K562 (cell line): ENCODE data around the gene CDH5. TPM values are rescaled to one million over a fixed set of nuclear protein-coding genes. Genes with fewer than 3 reads are reported as not detected.

Experiments used
- ATAC-seq: fragments of 200-7000 bp; cut with Tn5 transposase; 3 replicates; pipeline ENCODE4 v1.9.1; 2020; ENCODE audit warnings: moderate library complexity
- BruUV-seq: library from RNA; stranded (reverse); fragments of 400-500 nt; replicated peaks from 2 replicates; lab custom pipeline; 2021; lab: Mats Ljungman, UMichigan
- CTCF ChIA-PET: fragments of 300-600 bp; formaldehyde crosslinking; extraction: SDS; loops from one replicate; lab custom pipeline; 2021; ENCODE audit warnings: low intra/inter-chr PET ratio; lab: Yijun Ruan, JAX
- POLR2A ChIA-PET: fragments of 300-600, 350-650 bp; sonication (Branson Sonifier 250); formaldehyde crosslinking; extraction: SDS; loops from one replicate; lab custom pipeline; 2021; ENCODE audit warnings: antibody characterized with exemption, inconsistent platforms; lab: Yijun Ruan, JAX
- DNase-seq, 4 experiments: peaks; one replicate each; pipeline versions ENCODE4 v3.0.0 to v3.0.0-alpha.2; 2011 to 2018; ENCODE audit warnings: low spot score in 3 of 4, mixed read lengths in 3 of 4; ENCODE audit errors: extremely low read depth in 1 of 4
- FAIRE-seq: peaks from 2 replicates; lab custom pipeline; 2011; peaks lifted over from hg19 to GRCh38; lab: Jason Lieb, UNC
- H2AFZ ChIP-seq: 2 replicates; pipeline ENCODE4 v1.6.0; 2011; ENCODE audit warnings: low read depth, low read length, control low read depth, inconsistent platforms
- H3K27ac ChIP-seq: fragments of 200-600 bp; 3 replicates; pipeline ENCODE4 v1.8.0; 2011; ENCODE audit warnings: low read depth, mild to moderate bottlenecking, control low read depth, inconsistent platforms, low read length, moderate library complexity, mixed read lengths; ENCODE audit errors: extremely low read depth
- H3K27me3 ChIP-seq, 2 experiments: fragments of 300-600 bp in 1 of 2; 2 replicates in 1 of 2; 3 replicates in 1 of 2; pipeline versions ENCODE4 v1.6.0 to v1.8.0; 2011; ENCODE audit warnings: inconsistent platforms in 2 of 2, low read length in 2 of 2, mild to moderate bottlenecking in 1 of 2, mixed read lengths in 1 of 2, moderate library complexity in 1 of 2; ENCODE audit not compliant: control insufficient read depth in 2 of 2, insufficient read depth in 2 of 2
- H3K36me3 ChIP-seq: fragments of 300-600 bp; 3 replicates; pipeline ENCODE4 v1.8.0; 2011; ENCODE audit warnings: mild to moderate bottlenecking, low read length, inconsistent platforms; ENCODE audit not compliant: control insufficient read depth, insufficient read depth
- H3K4me1 ChIP-seq, 2 experiments: fragments of 200-600 bp in 1 of 2; replicated peaks in 1 of 2; 2 replicates in 1 of 2; 3 replicates in 1 of 2; pipeline versions ENCODE4 v1.5.1 to v1.8.0; 2011; ENCODE audit warnings: inconsistent platforms in 2 of 2, low read length in 2 of 2, mild to moderate bottlenecking in 1 of 2, mixed read lengths in 1 of 2, moderate library complexity in 1 of 2; ENCODE audit not compliant: control insufficient read depth in 2 of 2, insufficient read depth in 2 of 2
- H3K4me2 ChIP-seq: 2 replicates; pipeline ENCODE4 v1.6.1; 2011; ENCODE audit warnings: low read length, control low read depth, inconsistent platforms, mixed read lengths; ENCODE audit not compliant: insufficient read depth
- H3K4me3 ChIP-seq: fragments of 200-600 bp; sonication (generic), shearing (Covaris generic); 2 replicates; pipeline ENCODE4 v1.5.1; 2016; ENCODE audit warnings: control low read depth, inconsistent platforms
- H3K79me2 ChIP-seq: fragments of 200-600 bp; 3 replicates; pipeline ENCODE4 v1.8.0; 2011; ENCODE audit warnings: low read length, inconsistent platforms; ENCODE audit not compliant: control insufficient read depth, insufficient read depth
- H3K9ac ChIP-seq, 2 experiments: 2 replicates each; pipeline versions ENCODE4 v1.6.0 to v1.6.1; 2011; ENCODE audit warnings: low read depth in 2 of 2, low read length in 2 of 2, control low read depth in 1 of 2, inconsistent platforms in 1 of 2, mild to moderate bottlenecking in 1 of 2, mixed read lengths in 1 of 2; ENCODE audit not compliant: insufficient read depth in 1 of 2
- H3K9me1 ChIP-seq: one replicate; pipeline ENCODE4 v1.6.0; 2011; ENCODE audit warnings: inconsistent platforms, mild to moderate bottlenecking, low read length, moderate library complexity; ENCODE audit not compliant: control insufficient read depth, insufficient read depth
- H3K9me3 ChIP-seq: replicated peaks from 2 replicates; pipeline ENCODE4 v1.5.1; 2011; ENCODE audit warnings: low read depth, low read length, inconsistent platforms; ENCODE audit not compliant: control insufficient read depth, insufficient read depth
- H4K20me1 ChIP-seq: replicated peaks from 2 replicates; pipeline ENCODE4 v1.6.1; 2011; ENCODE audit warnings: low read length, inconsistent platforms, mixed read lengths; ENCODE audit not compliant: control insufficient read depth, insufficient read depth
- BRF1 ChIP-seq: IDR thresholded peaks from 3 replicates; pipeline ENCODE4 v1.6.1; 2011; ENCODE audit warnings: borderline replicate concordance, mild to moderate bottlenecking; ENCODE audit not compliant: insufficient read length; ENCODE audit errors: extremely low read depth
- FOXM1 ChIP-seq, 2 experiments: fragments of 450-650 bp in 1 of 2; sonication (generic) in 1 of 2; formaldehyde crosslinking in 1 of 2; IDR thresholded peaks; 2 replicates each; pipeline versions ENCODE4 v1.6.1 to v1.9.0; 2017 to 2022; ENCODE audit warnings: low read depth in 2 of 2, mild to moderate bottlenecking in 2 of 2, missing genetic modification reagents in 1 of 2, moderate library complexity in 1 of 2
- FOXP1 ChIP-seq: sonication (generic); formaldehyde crosslinking; IDR thresholded peaks from 2 replicates; pipeline ENCODE4 v1.8.0; 2022; ENCODE audit warnings: mild to moderate bottlenecking, missing genetic modification reagents
- HMGXB4 ChIP-seq: sonication (generic); formaldehyde crosslinking; IDR thresholded peaks from 2 replicates; pipeline ENCODE4 v1.8.1; 2023; ENCODE audit warnings: mild to moderate bottlenecking, missing genetic modification reagents
- MXD1 ChIP-seq: fragments of 250-450 bp; sonication (Bioruptor Pico); IDR thresholded peaks from 2 replicates; pipeline ENCODE4 v1.8.0; 2021; ENCODE audit warnings: borderline replicate concordance, mild to moderate bottlenecking, moderate library complexity; ENCODE audit not compliant: poor library complexity, severe bottlenecking
- USF2 ChIP-seq: sonication (generic); formaldehyde crosslinking; IDR thresholded peaks from 2 replicates; pipeline ENCODE4 v1.5.0; 2020; ENCODE audit warnings: missing genetic modification reagents
- ZNF431 ChIP-seq: sonication (generic); formaldehyde crosslinking; IDR thresholded peaks from 2 replicates; pipeline ENCODE4 v1.8.0; 2022; ENCODE audit warnings: mild to moderate bottlenecking, missing genetic modification reagents
- ZNF740 ChIP-seq, 3 experiments: fragments of 200-800 bp in 1 of 3; sonication (Bioruptor generic) in 1 of 3; sonication (generic) in 1 of 3; formaldehyde crosslinking in 1 of 3; IDR thresholded peaks; 2 replicates each; pipeline versions ENCODE4 v1.6.1 to v1.8.0; 2016 to 2022; ENCODE audit warnings: mild to moderate bottlenecking in 2 of 3, missing compliant biosample characterization in 2 of 3, missing genetic modification characterization in 2 of 3, missing genetic modification reagents in 1 of 3
- WGBS: fragments of 100-300 bp; shearing (Covaris generic); methylation state at CpG from one replicate; pipeline ENCODE4 v1.1.6; 2016; ENCODE audit warnings: low coverage, mixed read lengths; ENCODE audit not compliant: insufficient coverage; ENCODE audit errors: missing lambda C conversion rate; 5-methylcytosine and 5-hydroxymethylcytosine counted together
- in situ Hi-C: fragments of 300-500 bp; cut with MboI; formaldehyde crosslinking; loops from 4 replicates; pipeline ENCODE4 v1.15.0; 2018; ENCODE audit warnings: inconsistent platforms, mixed read lengths
- intact Hi-C: fragments of 100-400 bp; cut with micrococcal nuclease; formaldehyde crosslinking; loops from 2 replicates; pipeline ENCODE4 v1.14.2; 2022
- polyA plus RNA-seq, 8 experiments: library from polyadenylated mRNA; depleted of rRNA in 4 of 8; stranded (reverse) in 5 of 8; unstranded in 3 of 8; fragments of >200 nt; fragmentation: Nextera tagmentation in 2 of 8; fragmentation: Illumina TruSeq in 1 of 8; extraction: Ambion mirVana in 2 of 8; extraction: Trizol in 1 of 8; gene quantifications; 2 replicates each; pipeline versions ENCODE4 v1.2.1 to v1.2.3, GENCODE V29; 2011 to 2014; ENCODE audit warnings: inconsistent platforms in 1 of 8, missing spikeins in 1 of 8
- total RNA-seq, 7 experiments: library from RNA; depleted of rRNA in 6 of 7; stranded (reverse); fragments of >200 nt in 6 of 7; fragmentation: Illumina TruSeq in 2 of 7; extraction: Trizol in 2 of 7; gene quantifications; 2 replicates each; pipeline versions ENCODE4 v1.2.1 to v1.2.3, GENCODE V29; 2011 to 2021; ENCODE audit warnings: low replicate concordance in 1 of 7

The CDH5 gene
- total and polyA plus RNA-seq, 9 of the 15 experiments (the other 6 are each of a cell fraction or from before 2014, with no cell fraction given): not detected

GRCh38 chr16:66383551-66383950 is 17.1 kb downstream of the CDH5 start:
- in situ Hi-C loops: no loop called here
- no peak for FAIRE-seq
- CTCF ChIA-PET: no interaction called here

More at GRCh38 chr16:66383551-66383950, 17.1 kb downstream of the CDH5 start:
- no peak for ATAC-seq
- TF ChIP-seq HMGXB4 (CRISPR knock-in tag) (no peak), ZNF431 (no peak), FOXM1 (IDR thresholded peaks at IDR 0.05; ENCODE audit: low read depth) (no peak), FOXM1 (CRISPR knock-in tag; IDR thresholded peaks at IDR 0.05; ENCODE audit: low read depth) (no peak), FOXP1 (CRISPR knock-in tag) (no peak), USF2 (no peak), BRF1 (no peak), ZNF740 (CRISPR knock-in tag; IDR thresholded peaks at IDR 0.05) (no peak), ZNF740 (tag; IDR thresholded peaks at IDR 0.05) (no peak), MXD1 (CRISPR knock-in tag) (no peak)
- TF ChIP-seq, all 486 proteins: peak for 0
- H3K9me3 ChIP-seq: no peaks in the 10 kb centered on the region
- no peaks in the 10 kb centered on the region; a peak in 1 of 5 replicates for H3K4me1 ChIP-seq
- H3K4me3 ChIP-seq: no peak overlapping the region
- no peak overlapping the region for H3K4me2 ChIP-seq
- peaks cover 3% of the 10 kb centered on the region; the same call in 1 of the 2 replicates for H4K20me1 ChIP-seq
- no peaks in the 10 kb centered on the region for H3K79me2 ChIP-seq
- no peak overlapping the region for H2AFZ ChIP-seq
- intact Hi-C loops: no loop called here
- H3K27me3 ChIP-seq: peaks cover 3 to 20% of the 10 kb centered on the region in 2 experiments; a peak in 3 of 5 replicates
- no peak overlapping the region for H3K9ac ChIP-seq
- DNase-seq: no peak
- no peak overlapping the region for H3K27ac ChIP-seq
- POLR2A ChIA-PET: no interaction called here
- H3K36me3 ChIP-seq: no peaks in the 10 kb centered on the region
- no peaks in the 10 kb centered on the region for H3K9me1 ChIP-seq
- no TSS peak for BruUV-seq
- WGBS: 0% methylated on average over 4 of the region's 4 CpGs
